Right lobe of liver (tissue), 6 donors: Measurements from ENCODE around the gene TSPAN8. TPM values are rescaled to one million over a fixed set of nuclear protein-coding genes. Genes with fewer than 3 reads are reported as not detected.

Source experiments
- ATAC-seq, 4 donors: fragments of 200-7000 bp; cut with Tn5 transposase; one replicate each; pipeline ENCODE4 v1.9.1; 2020; ENCODE audit warnings: mild to moderate bottlenecking in 4 of 4, moderate library complexity in 4 of 4
- DNase-seq, 3 donors: peaks; one replicate each; pipeline ENCODE4 v3.0.0-alpha.2; 2020
- H3K27ac ChIP-seq, 3 donors: fragments of 200-600 bp; one replicate each; pipeline ENCODE4 v1.8.0; 2022
- H3K27me3 ChIP-seq, 2 donors: fragments of 200-600 bp; one replicate each; pipeline ENCODE4 v1.8.0; 2022
- H3K36me3 ChIP-seq, 4 donors: fragments of 200-600 bp; sonication (generic) in 1 of 4; one replicate each; pipeline versions ENCODE4 v1.5.1 to v1.8.0; 2017 to 2022; ENCODE audit warnings: control low read depth in 1 of 4
- H3K4me1 ChIP-seq, 4 donors: fragments of 200-600 bp; sonication (generic) in 1 of 4; one replicate each; pipeline versions ENCODE4 v1.5.1 to v1.8.0; 2017 to 2022; ENCODE audit warnings: control low read depth in 1 of 4
- H3K4me3 ChIP-seq, 3 donors: fragments of 200-600 bp; one replicate each; pipeline ENCODE4 v1.8.0; 2022
- H3K9me3 ChIP-seq, 4 donors: fragments of 200-600 bp; sonication (generic) in 1 of 4; one replicate each; pipeline versions ENCODE4 v1.5.1 to v1.8.0; 2017 to 2022; ENCODE audit warnings: control low read depth in 1 of 4
- POLR2A ChIP-seq: fragments of 450-650 bp; IDR thresholded peaks from one replicate; pipeline ENCODE4 v1.6.1; 2017; ENCODE audit warnings: antibody characterized with exemption, mild to moderate bottlenecking
- WGBS: methylation state at CpG from one replicate; pipeline ENCODE4 v1.1.6; 2018; ENCODE audit warnings: low coverage, low lambda C conversion rate; ENCODE audit not compliant: insufficient coverage; ENCODE audit errors: missing lambda C conversion rate; 5-methylcytosine and 5-hydroxymethylcytosine counted together
- intact Hi-C, 2 donors: fragments of 100-400 bp; cut with DNase I; formaldehyde crosslinking; loops; one replicate each; pipeline versions ENCODE4 v1.11.2 to v1.14.1; 2022
- total RNA-seq, 6 experiments: library from RNA; depleted of rRNA in 2 of 6; stranded (reverse); fragments of >200 nt in 2 of 6; fragmentation: NEBNext Ultra II Directional in 3 of 6; extraction: Animal tissue kit (Norgen Biotek cat#: 25700) in 3 of 6; gene quantifications; one replicate each; pipeline versions ENCODE4 v1.1.0 to v1.2.4, GENCODE V29; 2016 to 2023
- TF ChIP-seq, protein P1 (sequence below), 4 donors: fragments of 200-600 bp in 3 of 4; fragments of 450-650 bp in 1 of 4; IDR thresholded peaks; one replicate each; pipeline versions ENCODE4 v1.5.1 to v1.8.0; 2016 to 2022; ENCODE audit warnings: antibody characterized with exemption in 4 of 4, mild to moderate bottlenecking in 2 of 4
- donor health status: DM: no; HTN: yes; CAD: no.
- donor health status: DM: no; HTN: no; CAD: no.
- donor health status: DM: no; HTN: no; CAD: no.
- donor health status: DM: no; HTN: yes; CAD: no.
- donor health status: DM: no; HTN: yes; CAD: no.

Gene TSPAN8
- total RNA-seq, 6 experiments from 2014 or later: 2.0 to 12.6 (median 7.8) TPM

DNA sequence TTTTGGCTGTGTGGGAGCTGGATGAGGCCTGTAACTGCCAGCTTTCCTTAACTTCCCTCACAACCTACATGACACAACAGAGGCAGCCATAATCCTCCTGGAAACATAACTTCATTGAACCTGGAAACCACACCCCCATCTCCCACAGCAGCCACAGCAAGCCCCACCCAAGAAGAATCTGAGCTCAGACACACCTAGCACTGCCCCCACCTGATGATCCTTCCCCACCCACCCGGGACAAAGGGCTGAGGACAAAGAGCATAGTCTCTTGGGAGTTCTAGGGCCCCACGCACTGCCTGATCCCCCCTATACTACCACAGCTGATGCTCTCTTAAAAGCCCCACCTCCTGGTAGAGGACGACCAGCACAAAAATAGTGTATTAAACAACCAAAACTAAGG lies 29.6 kb upstream of the TSPAN8 start:
- intact Hi-C loops: no loop called here
- ATAC-seq: no peak
- TF ChIP-seq, protein P1, sequence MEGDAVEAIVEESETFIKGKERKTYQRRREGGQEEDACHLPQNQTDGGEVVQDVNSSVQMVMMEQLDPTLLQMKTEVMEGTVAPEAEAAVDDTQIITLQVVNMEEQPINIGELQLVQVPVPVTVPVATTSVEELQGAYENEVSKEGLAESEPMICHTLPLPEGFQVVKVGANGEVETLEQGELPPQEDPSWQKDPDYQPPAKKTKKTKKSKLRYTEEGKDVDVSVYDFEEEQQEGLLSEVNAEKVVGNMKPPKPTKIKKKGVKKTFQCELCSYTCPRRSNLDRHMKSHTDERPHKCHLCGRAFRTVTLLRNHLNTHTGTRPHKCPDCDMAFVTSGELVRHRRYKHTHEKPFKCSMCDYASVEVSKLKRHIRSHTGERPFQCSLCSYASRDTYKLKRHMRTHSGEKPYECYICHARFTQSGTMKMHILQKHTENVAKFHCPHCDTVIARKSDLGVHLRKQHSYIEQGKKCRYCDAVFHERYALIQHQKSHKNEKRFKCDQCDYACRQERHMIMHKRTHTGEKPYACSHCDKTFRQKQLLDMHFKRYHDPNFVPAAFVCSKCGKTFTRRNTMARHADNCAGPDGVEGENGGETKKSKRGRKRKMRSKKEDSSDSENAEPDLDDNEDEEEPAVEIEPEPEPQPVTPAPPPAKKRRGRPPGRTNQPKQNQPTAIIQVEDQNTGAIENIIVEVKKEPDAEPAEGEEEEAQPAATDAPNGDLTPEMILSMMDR (IDR thresholded peaks at IDR 0.05): no peak
- no peak for TF ChIP-seq POLR2A
- DNase-seq: no peak
- 60% methylated on average over 1 of the region's 3 CpGs for WGBS
- Histone ChIP-seq H3K4me1 (no peaks in the 10 kb centered on the region), H3K9me3 (no peaks in the 10 kb centered on the region), H3K4me3 (no peak overlapping the region), H3K36me3 (no peaks in the 10 kb centered on the region), H3K27me3 (no peaks in the 10 kb centered on the region), H3K27ac (no peak overlapping the region)

GRCh38 chr12:71186571-71187288 lies 28.9 kb upstream of the TSPAN8 start:
- no peaks in the 10 kb centered on the region for H3K27me3 ChIP-seq
- no peak overlapping the region for H3K4me3 ChIP-seq
- H3K4me1 ChIP-seq: no peaks in the 10 kb centered on the region
- intact Hi-C loops: no loop called here
- H3K36me3 ChIP-seq: no peaks in the 10 kb centered on the region
- no peaks in the 10 kb centered on the region for H3K9me3 ChIP-seq
- H3K27ac ChIP-seq: no peak overlapping the region
- DNase-seq: no peak
- ATAC-seq: no peak
- TF ChIP-seq, protein P1 (IDR thresholded peaks at IDR 0.05): no peak
- TF ChIP-seq POLR2A: no peak
- 53% methylated on average over 4 of the region's 5 CpGs for WGBS

DNA sequence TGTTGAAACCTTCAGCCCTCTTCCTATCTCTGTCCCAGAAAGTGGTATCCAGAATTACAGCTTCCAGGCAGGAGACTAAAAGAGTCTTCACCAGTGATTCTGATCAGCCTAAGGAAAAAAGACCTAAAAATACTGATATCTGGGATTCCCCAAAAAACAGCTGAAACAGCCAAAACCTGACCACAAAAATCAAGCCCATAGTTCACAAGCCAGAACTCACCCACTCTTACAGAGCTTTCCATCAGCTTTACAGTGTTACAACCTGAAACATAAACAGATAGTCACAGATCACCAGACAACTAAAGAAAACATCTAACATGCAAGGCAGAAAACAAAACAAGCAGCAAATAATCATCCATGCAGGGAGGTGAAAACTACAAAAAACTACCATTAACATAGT lies 26.0 kb upstream of the TSPAN8 start:
- intact Hi-C loops: no loop called here
- Histone ChIP-seq H3K9me3 (no peaks in the 10 kb centered on the region), H3K4me3 (no peak overlapping the region), H3K27ac (no peak overlapping the region), H3K4me1 (no peaks in the 10 kb centered on the region), H3K27me3 (no peaks in the 10 kb centered on the region), H3K36me3 (no peaks in the 10 kb centered on the region)
- ATAC-seq (no peak), DNase-seq (no peak)
- no peak for TF ChIP-seq POLR2A
- TF ChIP-seq, protein P1 (IDR thresholded peaks at IDR 0.05): no peak

DNA sequence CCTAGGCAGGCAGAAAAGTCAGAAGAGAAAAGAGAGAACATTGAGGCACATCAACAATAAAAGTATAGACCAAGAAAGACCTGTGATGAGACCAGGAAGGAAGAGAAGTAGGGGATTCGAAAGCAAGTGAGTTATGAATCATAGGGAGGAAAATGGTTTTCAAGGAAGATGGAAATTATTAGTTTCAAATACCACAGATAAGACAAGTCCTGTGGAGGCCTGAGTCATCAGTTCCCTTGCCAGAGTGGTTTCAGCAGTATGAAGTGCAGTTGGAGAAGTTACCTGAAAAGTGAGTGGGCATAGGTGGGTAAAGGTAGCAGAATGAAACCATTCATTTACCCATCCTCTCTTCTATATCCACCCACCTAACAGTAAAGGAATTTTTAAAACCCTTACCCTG lies 25.2 kb upstream of the TSPAN8 start:
- Histone ChIP-seq H3K27me3 (no peaks in the 10 kb centered on the region), H3K9me3 (no peaks in the 10 kb centered on the region), H3K4me3 (no peak overlapping the region), H3K36me3 (no peaks in the 10 kb centered on the region), H3K27ac (no peak overlapping the region), H3K4me1 (peaks cover 0 to 7% (median under 1%) of the 10 kb centered on the region in 4 donors)
- no peak for DNase-seq
- intact Hi-C loops: no loop called here
- peak in 1 of 4 donors; percentile 73 for ATAC-seq
- TF ChIP-seq, protein P1 (IDR thresholded peaks at IDR 0.05): no peak
- no peak for TF ChIP-seq POLR2A
- 21% methylated on average over 1 of the region's 1 CpG for WGBS

GRCh38 chr12:71178162-71178561 lies 20.4 kb upstream of the TSPAN8 start:
- H3K4me3 ChIP-seq: no peak overlapping the region
- H3K9me3 ChIP-seq: no peaks in the 10 kb centered on the region
- ATAC-seq (peak; percentile 77 to 90 (median 84)), DNase-seq (no peak)
- peaks cover 0 to 17% (median 2%) of the 10 kb centered on the region in 4 donors for H3K4me1 ChIP-seq
- H3K27ac ChIP-seq: no peak overlapping the region
- H3K27me3 ChIP-seq: no peaks in the 10 kb centered on the region
- H3K36me3 ChIP-seq: no peaks in the 10 kb centered on the region
- intact Hi-C loops: no loop called here
- no peak for TF ChIP-seq POLR2A
- TF ChIP-seq, protein P1 (IDR thresholded peaks at IDR 0.05): no peak
